Keratinocyte (primary cell): ENCODE data around the gene USP6.
"Not testable (repeated sequence)": the region's sequence is repeated elsewhere in the genome, so short reads cannot be mapped to it uniquely, and the experiment has no call there.

Experiments
- EZH2 ChIP-seq: IDR thresholded peaks from one replicate; pipeline ENCODE4 v1.6.1; 2012; ENCODE audit warnings: inconsistent platforms, mild to moderate bottlenecking, low read length, moderate library complexity
- TF ChIP-seq, protein P1 (sequence below), 3 experiments: IDR thresholded peaks in 1 of 3; conservative IDR thresholded peaks in 1 of 3; optimal IDR thresholded peaks in 1 of 3; 2 replicates in 2 of 3; 3 replicates in 1 of 3; pipeline versions ENCODE3 to v1.5.1; 2011; ENCODE audit warnings: low read length in 3 of 3, mild to moderate bottlenecking in 3 of 3, moderate library complexity in 2 of 3, control low read depth in 1 of 3, inconsistent platforms in 1 of 3; ENCODE audit not compliant: insufficient read depth in 2 of 3; ENCODE audit errors: extremely low read depth in 1 of 3

DNA sequence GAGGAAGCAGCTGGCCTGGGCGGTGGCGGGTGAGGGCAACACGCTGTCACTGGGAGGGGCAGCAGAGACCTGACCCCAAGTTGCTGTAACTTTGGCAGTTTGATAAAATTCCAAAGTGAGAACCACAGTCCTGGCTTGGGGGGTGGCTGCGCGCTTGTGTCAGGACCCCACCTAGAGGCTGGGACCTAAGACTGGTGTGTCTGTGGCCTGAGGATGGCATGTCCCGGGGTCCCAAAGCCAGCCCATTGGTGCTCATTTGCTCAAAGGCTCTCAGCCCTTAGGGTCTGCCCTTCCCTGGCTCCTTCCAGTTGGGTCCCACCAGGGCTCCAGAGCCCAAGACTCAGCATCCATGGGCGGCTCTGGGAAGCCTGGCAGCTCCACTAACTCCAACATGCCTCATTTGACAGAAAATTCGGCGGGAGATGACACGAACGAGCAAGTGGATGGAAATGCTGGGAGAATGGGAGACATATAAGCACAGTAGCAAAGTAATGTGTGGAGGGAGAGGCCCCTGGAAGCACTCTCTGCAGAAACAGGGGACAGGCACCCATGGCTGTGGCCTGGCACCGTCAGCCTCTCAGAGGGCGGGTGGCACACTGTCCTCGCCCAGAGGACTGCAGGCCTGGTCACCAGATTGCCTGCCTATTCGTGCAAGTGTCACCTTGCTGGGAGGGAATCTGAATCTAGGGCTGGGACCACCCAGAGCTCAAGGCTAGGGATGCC, 16.8 kb downstream of the USP6 start:
- TF ChIP-seq, protein P1, sequence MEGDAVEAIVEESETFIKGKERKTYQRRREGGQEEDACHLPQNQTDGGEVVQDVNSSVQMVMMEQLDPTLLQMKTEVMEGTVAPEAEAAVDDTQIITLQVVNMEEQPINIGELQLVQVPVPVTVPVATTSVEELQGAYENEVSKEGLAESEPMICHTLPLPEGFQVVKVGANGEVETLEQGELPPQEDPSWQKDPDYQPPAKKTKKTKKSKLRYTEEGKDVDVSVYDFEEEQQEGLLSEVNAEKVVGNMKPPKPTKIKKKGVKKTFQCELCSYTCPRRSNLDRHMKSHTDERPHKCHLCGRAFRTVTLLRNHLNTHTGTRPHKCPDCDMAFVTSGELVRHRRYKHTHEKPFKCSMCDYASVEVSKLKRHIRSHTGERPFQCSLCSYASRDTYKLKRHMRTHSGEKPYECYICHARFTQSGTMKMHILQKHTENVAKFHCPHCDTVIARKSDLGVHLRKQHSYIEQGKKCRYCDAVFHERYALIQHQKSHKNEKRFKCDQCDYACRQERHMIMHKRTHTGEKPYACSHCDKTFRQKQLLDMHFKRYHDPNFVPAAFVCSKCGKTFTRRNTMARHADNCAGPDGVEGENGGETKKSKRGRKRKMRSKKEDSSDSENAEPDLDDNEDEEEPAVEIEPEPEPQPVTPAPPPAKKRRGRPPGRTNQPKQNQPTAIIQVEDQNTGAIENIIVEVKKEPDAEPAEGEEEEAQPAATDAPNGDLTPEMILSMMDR (optimal IDR thresholded peaks at IDR 0.05 in 1 of 3, IDR thresholded peaks at IDR 0.05 in 1 of 3, conservative IDR thresholded peaks at IDR 0.05 in 1 of 3; ENCODE audit: extremely low read depth in 1 of 3, insufficient read depth in 2 of 3, low read length in 3 of 3), result not testable (repeated sequence)
- TF ChIP-seq EZH2, result not testable (repeated sequence)
